HCT116 (cell line): ENCODE measurements around the gene NPLOC4. TPM values are rescaled to one million over a fixed set of nuclear protein-coding genes. Genes with fewer than 3 reads are reported as not detected.

Experiments used
- ATAC-seq: fragments of 200-7000 bp; cut with Tn5 transposase; 2 replicates; pipeline ENCODE4 v1.9.1; 2020; ENCODE audit warnings: mild to moderate bottlenecking, moderate library complexity
- BruUV-seq: library from RNA; stranded (reverse); fragments of 400-500 nt; replicated peaks from 2 replicates; lab custom pipeline; 2021; lab: Mats Ljungman, UMichigan
- CTCF ChIA-PET: fragments of 300-600 bp; sonication (Branson Sonifier 250); formaldehyde crosslinking; loops from one replicate; lab custom pipeline; 2021; ENCODE audit warnings: antibody characterized with exemption; lab: Charles Lee
- POLR2A ChIA-PET: fragments of 300-600, 350-600 bp; sonication (Branson Sonifier 250); formaldehyde crosslinking; loops from one replicate; lab custom pipeline; 2021; ENCODE audit warnings: antibody characterized with exemption; lab: Charles Lee
- RAD21 ChIA-PET, 2 experiments: fragments of 300-600 bp; sonication (Branson Sonifier 250); formaldehyde crosslinking; loops; one replicate each; lab custom pipeline; 2023; ENCODE audit warnings: low total read pairs in 2 of 2; ENCODE audit not compliant: uncharacterized antibody in 2 of 2, unreplicated experiment in 2 of 2, low non-redundant PET in 1 of 2; lab: Charles Lee
- DNase-seq: peaks from one replicate; pipeline ENCODE4 v3.0.0-alpha.2; 2010; ENCODE audit warnings: low read depth, low spot score
- H2AFZ ChIP-seq: fragments of 200-600 bp; shearing (Covaris generic), sonication (generic); 2 replicates; pipeline ENCODE4 v1.6.1; 2017; ENCODE audit warnings: low read depth, mixed run types, mixed read lengths, antibody characterized with exemption, low read length; ENCODE audit not compliant: poor library complexity, severe bottlenecking
- H3K27ac ChIP-seq: 2 replicates; pipeline ENCODE4 v1.5.1; 2012; ENCODE audit warnings: low read depth, low read length
- H3K27me3 ChIP-seq: fragments of 200-600 bp; sonication (generic); 2 replicates; pipeline ENCODE4 v1.6.1; 2016; ENCODE audit warnings: mixed run types, low read length, mixed read lengths; ENCODE audit not compliant: insufficient read depth
- H3K36me3 ChIP-seq, 2 experiments: fragments of 200-500 bp in 1 of 2; fragments of 200-600 bp in 1 of 2; sonication (Bioruptor generic) in 1 of 2; sonication (generic) in 1 of 2; 2 replicates each; pipeline versions ENCODE4 v1.5.1 to v1.6.1; 2014 to 2016; ENCODE audit warnings: low read length in 2 of 2, inconsistent platforms in 1 of 2, mixed read lengths in 1 of 2, mixed run types in 1 of 2; ENCODE audit not compliant: insufficient read depth in 2 of 2, control insufficient read depth in 1 of 2
- H3K4me1 ChIP-seq, 2 experiments: fragments of 200-600 bp in 1 of 2; sonication (generic) in 1 of 2; 2 replicates each; pipeline versions ENCODE4 v1.5.1 to v1.6.1; 2012 to 2017; ENCODE audit warnings: low read length in 2 of 2, inconsistent platforms in 1 of 2, mild to moderate bottlenecking in 1 of 2, mixed read lengths in 1 of 2, mixed run types in 1 of 2, moderate library complexity in 1 of 2; ENCODE audit not compliant: insufficient read depth in 2 of 2, control insufficient read depth in 1 of 2
- H3K4me2 ChIP-seq: fragments of 200-600 bp; sonication (generic); 2 replicates; pipeline ENCODE4 v1.6.1; 2017; ENCODE audit warnings: mixed run types, low read length, mixed read lengths
- H3K4me3 ChIP-seq, 2 experiments: fragments of 200-600 bp in 1 of 2; sonication (generic) in 1 of 2; replicated peaks in 1 of 2; 2 replicates each; pipeline ENCODE4 v1.5.1; 2011 to 2016; ENCODE audit warnings: low read length in 2 of 2, control low read depth in 1 of 2, low read depth in 1 of 2, mild to moderate bottlenecking in 1 of 2, mixed read lengths in 1 of 2, mixed run types in 1 of 2
- H3K79me2 ChIP-seq: fragments of 200-600 bp; sonication (generic); 2 replicates; pipeline ENCODE4 v1.6.1; 2017; ENCODE audit warnings: mild to moderate bottlenecking, mixed run types, low read length, moderate library complexity, mixed read lengths; ENCODE audit not compliant: insufficient read depth
- H3K9ac ChIP-seq: fragments of 200-600 bp; sonication (generic); 2 replicates; pipeline ENCODE4 v1.6.1; 2016; ENCODE audit warnings: low read length, mixed read lengths
- H3K9me2 ChIP-seq: fragments of 200-600 bp; sonication (generic), shearing (Covaris generic); 2 replicates; pipeline ENCODE4 v1.6.1; 2017; ENCODE audit warnings: mixed run types, mild to moderate bottlenecking, moderate library complexity; ENCODE audit not compliant: insufficient read depth
- H3K9me3 ChIP-seq, 2 experiments: fragments of 200-500 bp in 1 of 2; fragments of 200-600 bp in 1 of 2; sonication (Bioruptor generic) in 1 of 2; sonication (generic) in 1 of 2; 2 replicates each; pipeline ENCODE4 v1.6.1; 2014 to 2017; ENCODE audit warnings: low read length in 2 of 2, mixed read lengths in 2 of 2, inconsistent platforms in 1 of 2, low read depth in 1 of 2, mild to moderate bottlenecking in 1 of 2, mixed run types in 1 of 2, moderate library complexity in 1 of 2; ENCODE audit not compliant: control insufficient read depth in 1 of 2, insufficient read depth in 1 of 2
- H4K20me1 ChIP-seq: fragments of 200-600 bp; sonication (generic), shearing (Covaris generic); 2 replicates; pipeline ENCODE4 v1.6.1; 2017; ENCODE audit warnings: mixed run types, mild to moderate bottlenecking, moderate library complexity; ENCODE audit not compliant: insufficient read depth
- CEBPB ChIP-seq: IDR thresholded peaks from 2 replicates; pipeline ENCODE4 v1.6.1; 2012; ENCODE audit warnings: low read depth
- POLR2AphosphoS5 ChIP-seq: IDR thresholded peaks from 2 replicates; pipeline ENCODE4 v1.6.1; 2011; ENCODE audit warnings: mild to moderate bottlenecking, low read depth, low read length, moderate library complexity
- SIN3A ChIP-seq: IDR thresholded peaks from 2 replicates; pipeline ENCODE4 v1.6.1; 2012; ENCODE audit warnings: low read depth
- TCF7L2 ChIP-seq: IDR thresholded peaks from 2 replicates; pipeline ENCODE4 v1.7.0; 2011; ENCODE audit warnings: borderline replicate concordance, inconsistent platforms; ENCODE audit not compliant: insufficient read depth, insufficient read length; ENCODE audit errors: extremely low read depth
- ZFX ChIP-seq: fragments of 450-650 bp; IDR thresholded peaks from 2 replicates; pipeline ENCODE4 v1.6.1; 2017
- ZNF274 ChIP-seq: fragments of 200-500 bp; sonication (Bioruptor generic); IDR thresholded peaks from 2 replicates; pipeline ENCODE4 v1.6.1; 2014; ENCODE audit warnings: mild to moderate bottlenecking, low read depth, low read length, inconsistent platforms
- intact Hi-C: fragments of 100-400 bp; cut with micrococcal nuclease; formaldehyde crosslinking; loops from 2 replicates; pipeline ENCODE4 v1.10.0; 2022
- total RNA-seq: library from RNA; stranded (reverse); gene quantifications from one replicate; pipeline ENCODE4 v1.2.1, GENCODE V29; 2021; ENCODE audit not compliant: unreplicated experiment

NPLOC4 gene
- total RNA-seq, 1 experiment from 2014 or later: 137 TPM

GRCh38 chr17:81638683-81639082 is 1.8 kb upstream of the NPLOC4 start:
- no TSS peak for BruUV-seq
- no peak for TF ChIP-seq CEBPB
- ChIA-PET POLR2A (no interaction called here), RAD21 (no interaction called here), CTCF (interaction anchor here (1.2 kb wide), 1 partner anchor 29 kb away, joined by 3 read pairs; no protein-coding TSS in a partner anchor)
- Histone ChIP-seq H3K9me3 (no peaks in the 10 kb centered on the region), H3K9ac (no peak overlapping the region), H3K4me2 (no peak overlapping the region), H3K9me2 (no peaks in the 10 kb centered on the region), H3K36me3 (no peaks in the 10 kb centered on the region), H3K4me3 (no peak overlapping the region), H3K4me1 (peaks cover 15 to 48% of the 10 kb centered on the region in 2 experiments), H3K27me3 (no peaks in the 10 kb centered on the region), H3K79me2 (peaks cover 30% of the 10 kb centered on the region), H2AFZ (no peak overlapping the region), H4K20me1 (peaks cover 14% of the 10 kb centered on the region; the same call in 1 of the 2 replicates), H3K27ac (no peak overlapping the region)
- intact Hi-C loops: no loop called here
- DNase-seq (no peak), ATAC-seq (no peak)

- no peaks in the 10 kb centered on the region for H3K27me3 ChIP-seq
- H3K4me1 ChIP-seq: peaks cover 12 to 32% of the 10 kb centered on the region in 2 experiments
- H3K9ac ChIP-seq: peak overlapping the region; percentile 97
- peak overlapping the region; percentile 83 for H3K27ac ChIP-seq
- H3K9me2 ChIP-seq: no peaks in the 10 kb centered on the region
- peaks cover 14% of the 10 kb centered on the region; the same call in 1 of the 2 replicates for H4K20me1 ChIP-seq
- ChIA-PET POLR2A (interaction anchor here (1.1 to 1.2 kb wide), 2 partner anchors 29 to 84 kb away, joined by 3 to 4 read pairs; partner anchors contain the start of gene FAAP100), CTCF (no interaction called here), RAD21 (no interaction called here)
- no peak for TF ChIP-seq POLR2AphosphoS5
- no peak; the same call in 1 of the 2 replicates for TF ChIP-seq SIN3A
- no peak for TF ChIP-seq ZFX
- TF ChIP-seq TCF7L2: no peak
- TF ChIP-seq ZNF274: no peak
- no peak for TF ChIP-seq CEBPB
- ATAC-seq (peak; percentile 53), DNase-seq (no peak)
- H3K9me3 ChIP-seq: no peaks in the 10 kb centered on the region
- H3K36me3 ChIP-seq: peaks cover 3 to 4% of the 10 kb centered on the region in 2 experiments; a peak in 1 of 4 replicates
- BruUV-seq: no TSS peak
- H2AFZ ChIP-seq: no peak overlapping the region
- peak overlapping the region; percentile 80 for H3K4me2 ChIP-seq
- intact Hi-C loops: no loop called here
- peak overlapping the region; percentile 74 to 94 for H3K4me3 ChIP-seq
- H3K79me2 ChIP-seq: peaks cover 56% of the 10 kb centered on the region
These were observed 873 bp downstream of the NPLOC4 start for GRCh38 chr17:81635973-81636504.
